Esophagus squamous epithelium (tissue), 4 donors: ENCODE measurements around the gene MYO18B.

Experiments used
- POLR2A ChIP-seq, 4 donors: fragments of 450-650 bp; IDR thresholded peaks; one replicate each; pipeline ENCODE4 v1.6.1; 2017; ENCODE audit warnings: antibody characterized with exemption in 4 of 4, mild to moderate bottlenecking in 4 of 4, moderate library complexity in 3 of 4
- TF ChIP-seq, protein P1 (sequence below), 6 experiments: fragments of 450-650 bp in 4 of 6; fragments of 200-600 bp in 2 of 6; sonication (generic) in 2 of 6; IDR thresholded peaks; one replicate each; pipeline ENCODE4 v1.5.1; 2016 to 2019; ENCODE audit warnings: antibody characterized with exemption in 6 of 6, mild to moderate bottlenecking in 4 of 6, moderate library complexity in 4 of 6

- no peak for TF ChIP-seq POLR2A (IDR thresholded peaks at IDR 0.05)
- TF ChIP-seq, protein P1, sequence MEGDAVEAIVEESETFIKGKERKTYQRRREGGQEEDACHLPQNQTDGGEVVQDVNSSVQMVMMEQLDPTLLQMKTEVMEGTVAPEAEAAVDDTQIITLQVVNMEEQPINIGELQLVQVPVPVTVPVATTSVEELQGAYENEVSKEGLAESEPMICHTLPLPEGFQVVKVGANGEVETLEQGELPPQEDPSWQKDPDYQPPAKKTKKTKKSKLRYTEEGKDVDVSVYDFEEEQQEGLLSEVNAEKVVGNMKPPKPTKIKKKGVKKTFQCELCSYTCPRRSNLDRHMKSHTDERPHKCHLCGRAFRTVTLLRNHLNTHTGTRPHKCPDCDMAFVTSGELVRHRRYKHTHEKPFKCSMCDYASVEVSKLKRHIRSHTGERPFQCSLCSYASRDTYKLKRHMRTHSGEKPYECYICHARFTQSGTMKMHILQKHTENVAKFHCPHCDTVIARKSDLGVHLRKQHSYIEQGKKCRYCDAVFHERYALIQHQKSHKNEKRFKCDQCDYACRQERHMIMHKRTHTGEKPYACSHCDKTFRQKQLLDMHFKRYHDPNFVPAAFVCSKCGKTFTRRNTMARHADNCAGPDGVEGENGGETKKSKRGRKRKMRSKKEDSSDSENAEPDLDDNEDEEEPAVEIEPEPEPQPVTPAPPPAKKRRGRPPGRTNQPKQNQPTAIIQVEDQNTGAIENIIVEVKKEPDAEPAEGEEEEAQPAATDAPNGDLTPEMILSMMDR (IDR thresholded peaks at IDR 0.05) = no peak
These were observed 279.5 kb downstream of the MYO18B start for GRCh38 chr22:26021516-26021915.
